ENCODE measurements around the gene CCL22. TPM values are rescaled to one million over a fixed set of nuclear protein-coding genes. Genes with fewer than 3 reads are reported as not detected.

CCL22 gene
- total and polyA plus RNA-seq, 2 donors (not counting 3 experiments of a cell fraction or from before 2014, with no cell fraction given), result not detected

- Histone ChIP-seq H3K9ac (replicated peaks; ENCODE audit: extremely low read depth, insufficient read depth, low read length) (no peak overlapping the region), H3K27me3 (ENCODE audit: control insufficient read depth in 2 of 2, insufficient read depth in 2 of 2, low read length in 2 of 2) (no peaks in the 10 kb centered on the region), H3K4me2 (ENCODE audit: insufficient read depth, low read length) (no peak overlapping the region), H3K79me2 (ENCODE audit: control insufficient read depth, insufficient read depth, low read length) (no peaks in the 10 kb centered on the region), H3K4me1 (ENCODE audit: control insufficient read depth, extremely low read depth, insufficient read depth, low read length) (peaks cover 33% of the 10 kb centered on the region), H2AFZ (ENCODE audit: low read depth, low read length) (no peak overlapping the region), H4K20me1 (replicated peaks; ENCODE audit: control insufficient read depth, extremely low read depth, insufficient read depth, low read length) (no peaks in the 10 kb centered on the region), H3K27ac (ENCODE audit: insufficient read depth, low read depth, low read length) (no peak overlapping the region), H3K9me3 (replicated peaks; ENCODE audit: control insufficient read depth, insufficient read depth, low read length) (no peaks in the 10 kb centered on the region), H3K9me1 (replicated peaks; ENCODE audit: control insufficient read depth, extremely low read depth, insufficient read depth, low read length) (no peaks in the 10 kb centered on the region), H3K36me3 (ENCODE audit: control insufficient read depth in 2 of 2, extremely low read depth in 1 of 2, insufficient read depth in 2 of 2, low read length in 2 of 2) (no peaks in the 10 kb centered on the region), H3K4me3 (replicated peaks in 1 of 3; ENCODE audit: insufficient read depth in 1 of 3, low read depth in 1 of 3, low read length in 3 of 3) (no peak overlapping the region)
- peak; percentile 57 for FAIRE-seq
- intact Hi-C loops (cut with micrococcal nuclease) (no loop called here), dilution Hi-C loops (cut with MboI; ENCODE audit: extremely low pct_ligation_motif_present, low sequenced_read_pairs) (loop anchor here (25.0 kb wide), 1 partner anchor 99 kb away; the partner anchor contains the start of gene CCL17)
- ChIA-PET CTCF (interaction anchor here (1.1 to 1.4 kb wide), 4 partner anchors 11 to 103 kb away, joined by 3 to 8 read pairs (median 4); no protein-coding TSS in a partner anchor), POLR2A (no interaction called here)
- TF ChIP-seq POLR2AphosphoS5 (IDR thresholded peaks at IDR 0.05; ENCODE audit: insufficient read depth, low read depth, low read length), result no peak
- no peak for TF ChIP-seq GATA2 (IDR thresholded peaks at IDR 0.05; ENCODE audit: insufficient read depth, insufficient read length, low read depth, low read length)
- no peak for TF ChIP-seq FOS (IDR thresholded peaks at IDR 0.05; ENCODE audit: borderline replicate concordance, insufficient read depth, low read length)
- TF ChIP-seq CTCF (IDR thresholded peaks at IDR 0.05; ENCODE audit: extremely low read depth in 1 of 2, insufficient read depth in 1 of 2, low read depth in 1 of 2, low read length in 2 of 2), result no peak
- no peak for TF ChIP-seq MAX (IDR thresholded peaks at IDR 0.05; ENCODE audit: insufficient read depth, insufficient read length)
- TF ChIP-seq EZH2 (IDR thresholded peaks at IDR 0.05; ENCODE audit: borderline replicate concordance, low read depth, low read length, severe bottlenecking), result no peak
- no peak for TF ChIP-seq POLR2A (IDR thresholded peaks at IDR 0.05; ENCODE audit: low read depth, low read length)
- no peak for TF ChIP-seq JUN (IDR thresholded peaks at IDR 0.05; ENCODE audit: borderline replicate concordance, insufficient read depth, insufficient read length, low read depth)
- no peak for TF ChIP-seq MYC (IDR thresholded peaks at IDR 0.05; ENCODE audit: low read depth, low read length)
- DNase-seq (ENCODE audit: low read depth, low spot score), result no peak
- no TSS peak for BruUV-seq (replicated peaks)
These were observed 45.1 kb upstream of the CCL22 start for GRCh38 chr16:57313509-57313908.
